ENCODE measurements around the gene TCEA2. TPM values are rescaled to one million over a fixed set of nuclear protein-coding genes. Genes with fewer than 3 reads are reported as not detected.

Gene TCEA2
- 8.4 TPM for total RNA-seq

GRCh38 chr20:64062596-64063388, at the start of gene TCEA2:
Gene TCEA2 (plus strand): TSS chr20:64063198. CDS start chr20:64063313, 115 bp downstream.
- Histone ChIP-seq H3K27me3 (ENCODE audit: control insufficient read depth in 3 of 3, insufficient read depth in 3 of 3, low read length in 3 of 3) (peaks cover 0 to 4% (median 0%) of the 10 kb centered on the region in 3 donors), H3K4me3 (ENCODE audit: low read length in 3 of 3) (peak within 1 kb of the TSS; percentile 78 to 85 (median 82)), H3K4me1 (ENCODE audit: control insufficient read depth in 3 of 3, insufficient read depth in 3 of 3, low read length in 3 of 3) (peaks cover 18 to 32% (median 31%) of the 10 kb centered on the region in 3 donors), H3K27ac (ENCODE audit: low read depth, low read length) (peak within 1 kb of the TSS; percentile 73), H3K9me3 (ENCODE audit: control insufficient read depth in 3 of 3, low read length in 3 of 3) (no peaks in the 10 kb centered on the region), H3K9ac (ENCODE audit: low read depth in 1 of 3, low read length in 3 of 3) (peak within 1 kb of the TSS; percentile 85 to 89 (median 85)), H3K36me3 (ENCODE audit: control insufficient read depth in 3 of 3, insufficient read depth in 3 of 3, low read length in 3 of 3) (no peaks in the 10 kb centered on the region)

- Histone ChIP-seq H3K4me3 (ENCODE audit: low read length in 3 of 3) (no peak overlapping the region), H3K9ac (ENCODE audit: low read depth in 1 of 3, low read length in 3 of 3) (no peak overlapping the region), H3K27ac (ENCODE audit: low read depth, low read length) (no peak overlapping the region), H3K9me3 (ENCODE audit: control insufficient read depth in 3 of 3, low read length in 3 of 3) (no peaks in the 10 kb centered on the region), H3K4me1 (ENCODE audit: control insufficient read depth in 3 of 3, insufficient read depth in 3 of 3, low read length in 3 of 3) (no peaks in the 10 kb centered on the region), H3K27me3 (ENCODE audit: control insufficient read depth in 3 of 3, insufficient read depth in 3 of 3, low read length in 3 of 3) (no peaks in the 10 kb centered on the region), H3K36me3 (ENCODE audit: control insufficient read depth in 3 of 3, insufficient read depth in 3 of 3, low read length in 3 of 3) (peaks cover 49 to 62% (median 55%) of the 10 kb centered on the region in 3 donors)
Observed at GRCh38 chr20:64015635-64016034, 47.4 kb upstream of the TCEA2 start.

- Histone ChIP-seq H3K9ac (ENCODE audit: low read depth in 1 of 3, low read length in 3 of 3) (no peak overlapping the region), H3K4me3 (ENCODE audit: low read length in 3 of 3) (no peak overlapping the region), H3K36me3 (ENCODE audit: control insufficient read depth in 3 of 3, insufficient read depth in 3 of 3, low read length in 3 of 3) (peaks cover 73 to 77% (median 75%) of the 10 kb centered on the region in 3 donors), H3K27ac (ENCODE audit: low read depth, low read length) (no peak overlapping the region), H3K9me3 (ENCODE audit: control insufficient read depth in 3 of 3, low read length in 3 of 3) (no peaks in the 10 kb centered on the region), H3K27me3 (ENCODE audit: control insufficient read depth in 3 of 3, insufficient read depth in 3 of 3, low read length in 3 of 3) (no peaks in the 10 kb centered on the region), H3K4me1 (ENCODE audit: control insufficient read depth in 3 of 3, insufficient read depth in 3 of 3, low read length in 3 of 3) (no peaks in the 10 kb centered on the region)
Observed at GRCh38 chr20:64021124-64021975, 41.6 kb upstream of the TCEA2 start.

DNA sequence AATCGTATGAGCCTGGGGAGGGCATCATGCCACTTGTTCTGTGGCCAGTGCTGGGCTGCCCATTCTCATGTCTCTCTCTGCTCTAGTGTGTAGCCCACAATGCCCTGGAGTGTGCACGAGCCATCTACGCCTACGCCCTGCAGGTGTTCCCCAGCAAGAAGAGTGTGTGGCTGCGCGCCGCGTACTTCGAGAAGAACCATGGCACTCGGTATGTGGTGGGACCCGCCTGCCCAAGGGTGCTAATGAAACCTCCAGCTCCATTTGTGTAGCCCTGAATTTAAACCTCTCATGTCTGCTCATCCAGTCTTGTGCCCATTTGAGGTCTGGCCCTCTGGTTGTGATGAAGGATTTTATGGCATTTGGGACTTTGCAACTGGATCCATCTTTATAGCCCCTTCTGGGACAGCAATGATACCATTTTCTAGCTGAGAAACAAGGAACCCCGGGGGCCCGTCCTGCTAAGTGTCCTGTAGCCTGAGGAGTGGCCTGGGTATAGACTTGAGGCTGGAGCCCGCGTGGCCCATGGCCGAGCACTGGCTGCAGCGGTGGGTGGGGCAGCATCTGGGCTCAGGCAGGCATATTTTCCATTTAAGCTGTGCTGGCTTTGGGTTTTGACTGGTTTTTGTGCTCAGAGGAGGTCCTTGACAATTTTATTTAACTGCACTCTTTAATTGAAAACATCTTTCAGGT, 40.2 kb upstream of the TCEA2 start:
- Histone ChIP-seq H3K36me3 (ENCODE audit: control insufficient read depth in 3 of 3, insufficient read depth in 3 of 3, low read length in 3 of 3) (peaks cover 79 to 84% (median 82%) of the 10 kb centered on the region in 3 donors), H3K4me3 (ENCODE audit: low read length in 3 of 3) (no peak overlapping the region), H3K27me3 (ENCODE audit: control insufficient read depth in 3 of 3, insufficient read depth in 3 of 3, low read length in 3 of 3) (no peaks in the 10 kb centered on the region), H3K27ac (ENCODE audit: low read depth, low read length) (no peak overlapping the region), H3K9ac (ENCODE audit: low read depth in 1 of 3, low read length in 3 of 3) (no peak overlapping the region), H3K9me3 (ENCODE audit: control insufficient read depth in 3 of 3, low read length in 3 of 3) (no peaks in the 10 kb centered on the region), H3K4me1 (ENCODE audit: control insufficient read depth in 3 of 3, insufficient read depth in 3 of 3, low read length in 3 of 3) (no peaks in the 10 kb centered on the region)

GRCh38 chr20:64023361-64024140, 39.4 kb upstream of the TCEA2 start:
- no peaks in the 10 kb centered on the region for H3K9me3 ChIP-seq (ENCODE audit: control insufficient read depth in 3 of 3, low read length in 3 of 3)
- no peak overlapping the region for H3K4me3 ChIP-seq (ENCODE audit: low read length in 3 of 3)
- H3K27ac ChIP-seq (ENCODE audit: low read depth, low read length): no peak overlapping the region
- H3K9ac ChIP-seq (ENCODE audit: low read depth in 1 of 3, low read length in 3 of 3): no peak overlapping the region
- no peaks in the 10 kb centered on the region for H3K27me3 ChIP-seq (ENCODE audit: control insufficient read depth in 3 of 3, insufficient read depth in 3 of 3, low read length in 3 of 3)
- peaks cover 79 to 85% (median 84%) of the 10 kb centered on the region in 3 donors for H3K36me3 ChIP-seq (ENCODE audit: control insufficient read depth in 3 of 3, insufficient read depth in 3 of 3, low read length in 3 of 3)
- no peaks in the 10 kb centered on the region for H3K4me1 ChIP-seq (ENCODE audit: control insufficient read depth in 3 of 3, insufficient read depth in 3 of 3, low read length in 3 of 3)

- Histone ChIP-seq H3K36me3 (ENCODE audit: control insufficient read depth in 3 of 3, insufficient read depth in 3 of 3, low read length in 3 of 3) (peaks cover 79 to 87% (median 84%) of the 10 kb centered on the region in 3 donors), H3K9me3 (ENCODE audit: control insufficient read depth in 3 of 3, low read length in 3 of 3) (no peaks in the 10 kb centered on the region)
Observed at GRCh38 chr20:64024141-64024990, 38.6 kb upstream of the TCEA2 start.

GRCh38 chr20:64025101-64025825, 37.7 kb upstream of the TCEA2 start:
- no peaks in the 10 kb centered on the region for H3K4me1 ChIP-seq (ENCODE audit: control insufficient read depth in 3 of 3, insufficient read depth in 3 of 3, low read length in 3 of 3)
- H3K9me3 ChIP-seq (ENCODE audit: control insufficient read depth in 3 of 3, low read length in 3 of 3): no peaks in the 10 kb centered on the region
- H3K4me3 ChIP-seq (ENCODE audit: low read length in 3 of 3): no peak overlapping the region
- H3K9ac ChIP-seq (ENCODE audit: low read depth in 1 of 3, low read length in 3 of 3): no peak overlapping the region
- H3K36me3 ChIP-seq (ENCODE audit: control insufficient read depth in 3 of 3, insufficient read depth in 3 of 3, low read length in 3 of 3): peaks cover 82 to 91% (median 87%) of the 10 kb centered on the region in 3 donors
- H3K27me3 ChIP-seq (ENCODE audit: control insufficient read depth in 3 of 3, insufficient read depth in 3 of 3, low read length in 3 of 3): no peaks in the 10 kb centered on the region
- H3K27ac ChIP-seq (ENCODE audit: low read depth, low read length): no peak overlapping the region

More at GRCh38 chr20:64024141-64024990, 38.6 kb upstream of the TCEA2 start:
- Histone ChIP-seq H3K27me3 (ENCODE audit: control insufficient read depth in 3 of 3, insufficient read depth in 3 of 3, low read length in 3 of 3) (no peaks in the 10 kb centered on the region), H3K4me3 (ENCODE audit: low read length in 3 of 3) (no peak overlapping the region), H3K27ac (ENCODE audit: low read depth, low read length) (no peak overlapping the region), H3K4me1 (ENCODE audit: control insufficient read depth in 3 of 3, insufficient read depth in 3 of 3, low read length in 3 of 3) (no peaks in the 10 kb centered on the region), H3K9ac (ENCODE audit: low read depth in 1 of 3, low read length in 3 of 3) (no peak overlapping the region)

- Histone ChIP-seq H3K36me3 (ENCODE audit: control insufficient read depth in 3 of 3, insufficient read depth in 3 of 3, low read length in 3 of 3) (peaks cover 86 to 95% (median 93%) of the 10 kb centered on the region in 3 donors), H3K27ac (ENCODE audit: low read depth, low read length) (no peak overlapping the region), H3K27me3 (ENCODE audit: control insufficient read depth in 3 of 3, insufficient read depth in 3 of 3, low read length in 3 of 3) (no peaks in the 10 kb centered on the region), H3K9me3 (ENCODE audit: control insufficient read depth in 3 of 3, low read length in 3 of 3) (no peaks in the 10 kb centered on the region), H3K9ac (ENCODE audit: low read depth in 1 of 3, low read length in 3 of 3) (no peak overlapping the region), H3K4me3 (ENCODE audit: low read length in 3 of 3) (no peak overlapping the region), H3K4me1 (ENCODE audit: control insufficient read depth in 3 of 3, insufficient read depth in 3 of 3, low read length in 3 of 3) (no peaks in the 10 kb centered on the region)
Observed at GRCh38 chr20:64025826-64026412, 37.1 kb upstream of the TCEA2 start.

All from skeletal muscle tissue (tissue), 4 donors.